ENCODE data around the gene NPAT.
A peak's percentile ranks its signal among the peaks of the same experiment; 100 is the strongest.
"Not testable (repeated sequence)": the region's sequence is repeated elsewhere in the genome, so short reads cannot be mapped to it uniquely, and the experiment has no call there.

The NPAT gene

GRCh38 chr11:108218912-108219783 is 3.3 kb downstream of the NPAT start:
- DNase-seq = no peak

- no peak for DNase-seq
Measured at GRCh38 chr11:108218455-108218854, 4.0 kb downstream of the NPAT start.

- no peak for DNase-seq
Measured at GRCh38 chr11:108216988-108217387, 5.5 kb downstream of the NPAT start.

- no peak for DNase-seq
Measured at GRCh38 chr11:108213784-108214183, 8.7 kb downstream of the NPAT start.

GRCh38 chr11:108210441-108210840 is 12.0 kb downstream of the NPAT start:
- DNase-seq = no peak

GRCh38 chr11:108207683-108208060 is 14.8 kb downstream of the NPAT start:
- no peak for DNase-seq

GRCh38 chr11:108206969-108207682 is 15.3 kb downstream of the NPAT start:
- DNase-seq = no peak

- DNase-seq = no peak
Measured at GRCh38 chr11:108206171-108206570, 16.3 kb downstream of the NPAT start.

GRCh38 chr11:108204929-108205499 is 17.4 kb downstream of the NPAT start:
- no peak for DNase-seq

- no peak for DNase-seq
Measured at GRCh38 chr11:108204376-108204775, 18.1 kb downstream of the NPAT start.

- no peak for DNase-seq
Measured at GRCh38 chr11:108203075-108203474, 19.4 kb downstream of the NPAT start.

- peak; percentile 74 to 81 for DNase-seq
Measured at GRCh38 chr11:108199446-108200321, 22.8 kb downstream of the NPAT start.

- no peak for DNase-seq
Measured at GRCh38 chr11:108198833-108199232, 23.6 kb downstream of the NPAT start.

GRCh38 chr11:108197351-108197750 is 25.1 kb downstream of the NPAT start:
- no peak for DNase-seq

- DNase-seq = no peak
Measured at GRCh38 chr11:108196901-108197300, 25.5 kb downstream of the NPAT start.

GRCh38 chr11:108193725-108194124 is 28.7 kb downstream of the NPAT start:
- no peak for DNase-seq

- DNase-seq = no peak
Measured at GRCh38 chr11:108177570-108177969, 44.9 kb downstream of the NPAT start.

GRCh38 chr11:108170184-108170583 is 52.3 kb downstream of the NPAT start:
- no peak for DNase-seq

- DNase-seq = no peak
Measured at GRCh38 chr11:108167624-108168023, 54.8 kb downstream of the NPAT start.

- DNase-seq = not testable (repeated sequence)
Measured at GRCh38 chr11:108162878-108163277, 59.6 kb downstream of the NPAT start.

GRCh38 chr11:108160970-108161566 is 61.4 kb downstream of the NPAT start:
- DNase-seq = no peak

GRCh38 chr11:108154591-108154990 is 67.8 kb downstream of the NPAT start:
- DNase-seq = no peak
